DOHH2 (cell line): ENCODE data around the gene MAP2K3.

Experiments
- H3F3A ChIP-seq: fragments of 200-600 bp; sonication (generic), shearing (Covaris generic); 2 replicates; pipeline ENCODE4 v1.6.0; 2016; ENCODE audit warnings: antibody characterized with exemption, mild to moderate bottlenecking; ENCODE audit not compliant: control insufficient read depth, insufficient read depth
- H3K27ac ChIP-seq: fragments of 200-600 bp; sonication (generic); 2 replicates; pipeline ENCODE4 v1.5.1; 2014; ENCODE audit warnings: low read depth, mild to moderate bottlenecking, low read length, moderate library complexity
- H3K27me3 ChIP-seq: fragments of 200-600 bp; sonication (generic); 2 replicates; pipeline ENCODE4 v1.6.1; 2014; ENCODE audit warnings: mild to moderate bottlenecking, low read length, mixed read lengths; ENCODE audit not compliant: control insufficient read depth
- H3K36me3 ChIP-seq: fragments of 200-600 bp; sonication (generic); 2 replicates; pipeline ENCODE4 v1.6.1; 2014; ENCODE audit warnings: mild to moderate bottlenecking, low read length, moderate library complexity, mixed read lengths; ENCODE audit not compliant: control insufficient read depth
- H3K4me1 ChIP-seq: fragments of 200-600 bp; sonication (generic); 2 replicates; pipeline ENCODE4 v1.6.1; 2014; ENCODE audit warnings: mild to moderate bottlenecking, low read length, mixed read lengths; ENCODE audit not compliant: control insufficient read depth
- H3K4me2 ChIP-seq: fragments of 200-600 bp; sonication (generic); 2 replicates; pipeline ENCODE4 v1.6.0; 2014; ENCODE audit warnings: mild to moderate bottlenecking, low read length, moderate library complexity
- H3K4me3 ChIP-seq: fragments of 200-600 bp; sonication (generic); 2 replicates; pipeline ENCODE4 v1.5.1; 2014; ENCODE audit warnings: mild to moderate bottlenecking, low read length, mixed read lengths
- H3K79me2 ChIP-seq: fragments of 200-600 bp; sonication (generic); 2 replicates; pipeline ENCODE4 v1.6.1; 2014; ENCODE audit warnings: mild to moderate bottlenecking, low read length, mixed read lengths; ENCODE audit not compliant: control insufficient read depth
- H3K9me2 ChIP-seq: fragments of 200-600 bp; sonication (generic); replicated peaks from 2 replicates; pipeline ENCODE4 v1.6.1; 2014; ENCODE audit warnings: mild to moderate bottlenecking, low read length, mixed read lengths; ENCODE audit not compliant: control insufficient read depth
- H3K9me3 ChIP-seq: fragments of 200-600 bp; sonication (generic); 2 replicates; pipeline ENCODE4 v1.6.1; 2014; ENCODE audit warnings: antibody characterized with exemption, low read length, mixed read lengths; ENCODE audit not compliant: control insufficient read depth, insufficient read depth
- H4K20me1 ChIP-seq: fragments of 200-600 bp; sonication (generic); 2 replicates; pipeline ENCODE4 v1.6.0; 2014; ENCODE audit warnings: low read depth, mild to moderate bottlenecking, antibody characterized with exemption, low read length, moderate library complexity; ENCODE audit not compliant: control insufficient read depth, insufficient read depth
- EZH2phosphoT487 ChIP-seq: fragments of 200-600 bp; sonication (generic); IDR thresholded peaks from 2 replicates; pipeline ENCODE4 v1.6.1; 2017; ENCODE audit warnings: borderline replicate concordance, mild to moderate bottlenecking, antibody characterized with exemption, low read length, moderate library complexity, mixed read lengths
- TF ChIP-seq, protein P1 (sequence below): fragments of 200-600 bp; sonication (generic); IDR thresholded peaks from one replicate; pipeline ENCODE4 v1.5.1; 2014; ENCODE audit warnings: antibody characterized with exemption, mild to moderate bottlenecking, low read depth, low read length; ENCODE audit not compliant: poor library complexity, severe bottlenecking

Gene MAP2K3

GRCh38 chr17:21359483-21359840 is 75.0 kb downstream of the MAP2K3 start:
- TF ChIP-seq, protein P1, sequence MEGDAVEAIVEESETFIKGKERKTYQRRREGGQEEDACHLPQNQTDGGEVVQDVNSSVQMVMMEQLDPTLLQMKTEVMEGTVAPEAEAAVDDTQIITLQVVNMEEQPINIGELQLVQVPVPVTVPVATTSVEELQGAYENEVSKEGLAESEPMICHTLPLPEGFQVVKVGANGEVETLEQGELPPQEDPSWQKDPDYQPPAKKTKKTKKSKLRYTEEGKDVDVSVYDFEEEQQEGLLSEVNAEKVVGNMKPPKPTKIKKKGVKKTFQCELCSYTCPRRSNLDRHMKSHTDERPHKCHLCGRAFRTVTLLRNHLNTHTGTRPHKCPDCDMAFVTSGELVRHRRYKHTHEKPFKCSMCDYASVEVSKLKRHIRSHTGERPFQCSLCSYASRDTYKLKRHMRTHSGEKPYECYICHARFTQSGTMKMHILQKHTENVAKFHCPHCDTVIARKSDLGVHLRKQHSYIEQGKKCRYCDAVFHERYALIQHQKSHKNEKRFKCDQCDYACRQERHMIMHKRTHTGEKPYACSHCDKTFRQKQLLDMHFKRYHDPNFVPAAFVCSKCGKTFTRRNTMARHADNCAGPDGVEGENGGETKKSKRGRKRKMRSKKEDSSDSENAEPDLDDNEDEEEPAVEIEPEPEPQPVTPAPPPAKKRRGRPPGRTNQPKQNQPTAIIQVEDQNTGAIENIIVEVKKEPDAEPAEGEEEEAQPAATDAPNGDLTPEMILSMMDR = no peak
- no peak for TF ChIP-seq EZH2phosphoT487
- Histone ChIP-seq H3K9me3 (no peaks in the 10 kb centered on the region), H3K36me3 (no peaks in the 10 kb centered on the region), H3K27me3 (peaks cover 9% of the 10 kb centered on the region; the same call in 1 of the 2 replicates), H3K4me2 (no peak overlapping the region), H3K4me3 (no peak overlapping the region), H3K9me2 (no peaks in the 10 kb centered on the region), H3K27ac (no peak overlapping the region), H3K79me2 (no peaks in the 10 kb centered on the region), H3F3A (no peaks in the 10 kb centered on the region), H3K4me1 (peaks cover 4% of the 10 kb centered on the region; the same call in 1 of the 2 replicates), H4K20me1 (no peaks in the 10 kb centered on the region)

DNA sequence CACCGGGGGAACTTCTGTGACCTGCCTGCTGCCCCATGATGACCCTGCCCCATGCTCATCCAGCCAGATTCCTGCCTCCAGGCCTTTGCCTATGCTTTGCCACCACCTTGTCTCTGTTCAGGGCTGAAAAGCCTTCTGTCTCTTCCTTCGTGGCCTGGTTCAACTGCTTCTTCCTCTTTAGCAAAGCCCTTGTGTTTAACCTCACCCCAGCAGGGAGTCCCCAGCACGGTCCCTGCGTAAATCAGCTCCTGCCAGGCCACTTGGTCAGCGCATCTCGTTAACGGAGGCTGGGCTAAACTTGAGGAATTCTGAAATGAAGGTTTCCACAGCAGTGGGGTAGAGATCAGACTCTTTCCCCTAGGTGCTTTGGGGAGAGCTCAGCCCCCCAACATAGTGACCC is 75.5 kb downstream of the MAP2K3 start:
- H3F3A ChIP-seq = no peaks in the 10 kb centered on the region
- H3K27ac ChIP-seq = no peak overlapping the region
- no peaks in the 10 kb centered on the region for H3K36me3 ChIP-seq
- H4K20me1 ChIP-seq = no peaks in the 10 kb centered on the region
- peaks cover 9% of the 10 kb centered on the region; the same call in 1 of the 2 replicates for H3K27me3 ChIP-seq
- no peaks in the 10 kb centered on the region for H3K79me2 ChIP-seq
- peaks cover 4% of the 10 kb centered on the region; the same call in 1 of the 2 replicates for H3K4me1 ChIP-seq
- H3K4me3 ChIP-seq = no peak overlapping the region
- no peaks in the 10 kb centered on the region for H3K9me2 ChIP-seq
- no peak overlapping the region for H3K4me2 ChIP-seq
- TF ChIP-seq, protein P1 = no peak
- no peak for TF ChIP-seq EZH2phosphoT487
- no peaks in the 10 kb centered on the region for H3K9me3 ChIP-seq

DNA sequence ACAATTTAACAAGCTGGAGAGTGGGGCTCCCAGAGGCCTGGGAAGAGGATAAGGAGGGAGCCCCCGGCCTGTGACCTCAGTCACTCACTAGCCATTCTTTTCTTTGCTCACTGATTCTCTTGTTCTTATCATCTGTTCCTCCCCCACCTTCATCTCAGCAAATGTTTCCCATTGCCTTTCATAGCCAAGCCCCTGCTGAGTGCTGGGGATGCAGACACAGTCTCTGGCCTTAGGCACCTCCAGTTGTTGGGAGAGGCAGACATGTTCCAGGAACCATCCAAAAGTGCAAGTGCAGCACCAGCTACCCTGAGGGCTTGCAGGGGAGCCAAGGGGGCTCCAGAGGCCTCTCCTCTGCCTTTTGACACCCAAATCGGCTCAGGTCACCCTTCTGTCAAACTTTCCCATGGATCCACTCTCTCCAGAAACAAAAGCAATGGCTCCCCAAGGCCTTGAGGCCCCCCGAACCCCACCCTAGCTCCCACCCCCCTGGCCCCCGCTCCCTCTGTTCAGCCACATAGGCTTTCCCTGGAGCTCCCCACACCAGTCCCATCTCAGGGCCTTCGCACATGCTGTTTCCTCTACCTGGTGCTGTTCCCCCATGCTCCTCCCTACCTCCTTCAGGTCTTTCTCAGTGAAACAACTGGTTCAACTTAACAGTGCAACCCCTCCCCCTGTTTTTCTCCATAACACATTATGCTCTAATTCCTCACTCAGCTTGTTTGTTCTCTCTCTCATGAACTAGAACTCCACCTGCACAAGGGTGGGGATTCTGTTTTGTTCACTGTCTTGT is 76.7 kb downstream of the MAP2K3 start:
- peaks cover 4% of the 10 kb centered on the region; the same call in 1 of the 2 replicates for H3K4me1 ChIP-seq
- H3K27me3 ChIP-seq = peaks cover 9% of the 10 kb centered on the region; the same call in 1 of the 2 replicates
- H3F3A ChIP-seq = no peaks in the 10 kb centered on the region
- H3K36me3 ChIP-seq = no peaks in the 10 kb centered on the region
- no peaks in the 10 kb centered on the region for H3K9me2 ChIP-seq
- no peak overlapping the region for H3K4me2 ChIP-seq
- H3K79me2 ChIP-seq = no peaks in the 10 kb centered on the region
- TF ChIP-seq EZH2phosphoT487 = no peak
- TF ChIP-seq, protein P1 = no peak
- no peaks in the 10 kb centered on the region for H3K9me3 ChIP-seq
- no peaks in the 10 kb centered on the region for H4K20me1 ChIP-seq
- no peak overlapping the region for H3K27ac ChIP-seq
- H3K4me3 ChIP-seq = no peak overlapping the region
